Stimulated activated CD4-positive, alpha-beta T cell treated with anti-CD3 and anti-CD28 coated beads, Interleukin-15, amount 100 ng/mL, for 1 hour (primary cell): Measurements from ENCODE around the gene SIGLEC10.
"Not testable (repeated sequence)": the region's sequence is repeated elsewhere in the genome, so short reads cannot be mapped to it uniquely, and the experiment has no call there.

Experiments
- DNase-seq, 2 donors: peaks; one replicate each; pipeline ENCODE4 v3.0.0-alpha.2; 2020; ENCODE audit warnings: low read depth in 1 of 2, low spot score in 1 of 2

Gene SIGLEC10

GRCh38 chr19:51440052-51440451, 22.6 kb upstream of the SIGLEC10 start:
- DNase-seq, result no peak

- no peak for DNase-seq
Observed at GRCh38 chr19:51439021-51439465, 21.6 kb upstream of the SIGLEC10 start.

GRCh38 chr19:51434456-51434855, 17.0 kb upstream of the SIGLEC10 start:
- DNase-seq, result no peak

GRCh38 chr19:51433043-51433442, 15.6 kb upstream of the SIGLEC10 start:
- no peak for DNase-seq

- no peak for DNase-seq
Observed at GRCh38 chr19:51431124-51431523, 13.7 kb upstream of the SIGLEC10 start.

- no peak for DNase-seq
Observed at GRCh38 chr19:51430221-51430620, 12.8 kb upstream of the SIGLEC10 start.

- no peak for DNase-seq
Observed at GRCh38 chr19:51427201-51427600, 9.8 kb upstream of the SIGLEC10 start.

- peak; percentile 64 to 85 for DNase-seq
Observed at GRCh38 chr19:51422053-51422448, 4.6 kb upstream of the SIGLEC10 start.

- DNase-seq, result no peak
Observed at GRCh38 chr19:51421229-51422052, 4.0 kb upstream of the SIGLEC10 start.

- not testable (repeated sequence) for DNase-seq
Observed at GRCh38 chr19:51420511-51420910, 3.1 kb upstream of the SIGLEC10 start.

- DNase-seq, result no peak
Observed at GRCh38 chr19:51418707-51419106, 1.3 kb upstream of the SIGLEC10 start.

- DNase-seq, result no peak
Observed at GRCh38 chr19:51417810-51418157, 342 bp upstream of the SIGLEC10 start.

GRCh38 chr19:51416422-51416821, 1.0 kb downstream of the SIGLEC10 start:
- not testable (repeated sequence) for DNase-seq

- DNase-seq, result no peak
Observed at GRCh38 chr19:51415187-51415586, 2.3 kb downstream of the SIGLEC10 start.

- no peak for DNase-seq
Observed at GRCh38 chr19:51410950-51411748, 6.3 kb downstream of the SIGLEC10 start.

GRCh38 chr19:51407511-51408131, 9.8 kb downstream of the SIGLEC10 start:
- no peak for DNase-seq

- DNase-seq, result no peak
Observed at GRCh38 chr19:51402117-51402516, 15.3 kb downstream of the SIGLEC10 start.

- not testable (repeated sequence) for DNase-seq
Observed at GRCh38 chr19:51399936-51400335, 17.5 kb downstream of the SIGLEC10 start.

- no peak for DNase-seq
Observed at GRCh38 chr19:51399231-51399630, 18.2 kb downstream of the SIGLEC10 start.

- DNase-seq, result no peak
Observed at GRCh38 chr19:51398096-51398704, 19.2 kb downstream of the SIGLEC10 start.

- DNase-seq, result not testable (repeated sequence)
Observed at GRCh38 chr19:51397453-51397852, 20.0 kb downstream of the SIGLEC10 start.
